Fibroblast of pulmonary artery (primary cell): Measurements from ENCODE around the gene PRMT7.
A peak's percentile ranks its signal among the peaks of the same experiment; 100 is the strongest.

ENCODE experiments used
- DNase-seq: peaks from one replicate; pipeline ENCODE4 v3.0.0-alpha.2; 2010; ENCODE audit warnings: low read depth
- H3K4me3 ChIP-seq: replicated peaks from 2 replicates; pipeline ENCODE4 v1.5.1; 2011; ENCODE audit warnings: low read depth, mild to moderate bottlenecking, control low read depth, low read length, moderate library complexity
- CTCF ChIP-seq: IDR thresholded peaks from 2 replicates; pipeline ENCODE4 v1.5.1; 2011; ENCODE audit warnings: mild to moderate bottlenecking, control low read depth, low read length, inconsistent platforms; ENCODE audit errors: missing control alignments

PRMT7 gene

GRCh38 chr16:68399456-68399855 is 88.6 kb downstream of the PRMT7 start:
- no peak for TF ChIP-seq CTCF
- no peak for DNase-seq
- no peak overlapping the region for H3K4me3 ChIP-seq

- TF ChIP-seq CTCF = no peak
- DNase-seq = no peak
- H3K4me3 ChIP-seq = no peak overlapping the region
Measured at GRCh38 chr16:68400083-68400923, 89.5 kb downstream of the PRMT7 start.

- H3K4me3 ChIP-seq = no peak overlapping the region
- DNase-seq = no peak
- no peak for TF ChIP-seq CTCF
Measured at GRCh38 chr16:68400924-68401460, 90.2 kb downstream of the PRMT7 start.

GRCh38 chr16:68401871-68402747 is 91.3 kb downstream of the PRMT7 start:
- no peak for TF ChIP-seq CTCF

GRCh38 chr16:68402748-68403040 is 91.9 kb downstream of the PRMT7 start:
- TF ChIP-seq CTCF = no peak
- no peak overlapping the region for H3K4me3 ChIP-seq
- DNase-seq = no peak

More at GRCh38 chr16:68401871-68402747, 91.3 kb downstream of the PRMT7 start:
- peak; percentile 7 for DNase-seq
- H3K4me3 ChIP-seq = no peak overlapping the region

- H3K4me3 ChIP-seq = no peak overlapping the region
- DNase-seq = no peak
- TF ChIP-seq CTCF = no peak
Measured at GRCh38 chr16:68403177-68403576, 92.4 kb downstream of the PRMT7 start.
